Measurements from ENCODE around the gene FAM135A. TPM values are rescaled to one million over a fixed set of nuclear protein-coding genes. Genes with fewer than 3 reads are reported as not detected.
A peak's percentile ranks its signal among the peaks of the same experiment; 100 is the strongest.

Gene FAM135A
- total RNA-seq, 1 donor from 2014 or later = 61.6 TPM

DNA sequence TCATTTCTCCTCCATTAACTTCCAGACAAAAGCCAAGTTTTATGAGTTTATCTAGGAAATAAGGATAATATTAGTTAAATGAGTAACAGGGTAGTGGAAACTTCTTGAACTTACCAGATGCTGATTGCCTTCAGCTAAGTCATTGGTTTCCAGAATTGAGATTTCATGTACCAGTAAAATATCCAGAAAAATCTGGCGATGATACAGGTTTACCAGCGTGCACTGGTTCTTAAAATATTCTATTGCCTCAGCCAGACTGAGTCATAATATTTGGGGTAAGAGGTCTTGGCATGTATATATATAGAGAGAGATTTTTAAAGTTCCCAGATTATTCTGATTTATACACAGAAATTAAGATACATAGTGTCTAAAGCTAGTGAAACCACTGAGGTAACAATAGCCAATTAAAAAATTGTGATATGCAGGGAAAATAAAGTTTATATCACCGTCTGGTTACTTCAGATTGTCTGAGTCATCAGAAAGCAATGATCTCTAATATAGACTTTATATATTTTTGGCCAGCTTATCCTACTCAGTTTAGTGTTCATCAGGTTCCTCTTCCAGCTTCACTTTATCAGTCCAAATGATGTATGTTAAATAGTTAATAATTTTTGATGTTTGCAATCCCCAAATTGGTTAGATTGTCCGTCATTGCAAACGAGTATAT is 113.9 kb downstream of the FAM135A start:
- DNase-seq (ENCODE audit: low read depth) = no peak
- TF ChIP-seq, protein P1, sequence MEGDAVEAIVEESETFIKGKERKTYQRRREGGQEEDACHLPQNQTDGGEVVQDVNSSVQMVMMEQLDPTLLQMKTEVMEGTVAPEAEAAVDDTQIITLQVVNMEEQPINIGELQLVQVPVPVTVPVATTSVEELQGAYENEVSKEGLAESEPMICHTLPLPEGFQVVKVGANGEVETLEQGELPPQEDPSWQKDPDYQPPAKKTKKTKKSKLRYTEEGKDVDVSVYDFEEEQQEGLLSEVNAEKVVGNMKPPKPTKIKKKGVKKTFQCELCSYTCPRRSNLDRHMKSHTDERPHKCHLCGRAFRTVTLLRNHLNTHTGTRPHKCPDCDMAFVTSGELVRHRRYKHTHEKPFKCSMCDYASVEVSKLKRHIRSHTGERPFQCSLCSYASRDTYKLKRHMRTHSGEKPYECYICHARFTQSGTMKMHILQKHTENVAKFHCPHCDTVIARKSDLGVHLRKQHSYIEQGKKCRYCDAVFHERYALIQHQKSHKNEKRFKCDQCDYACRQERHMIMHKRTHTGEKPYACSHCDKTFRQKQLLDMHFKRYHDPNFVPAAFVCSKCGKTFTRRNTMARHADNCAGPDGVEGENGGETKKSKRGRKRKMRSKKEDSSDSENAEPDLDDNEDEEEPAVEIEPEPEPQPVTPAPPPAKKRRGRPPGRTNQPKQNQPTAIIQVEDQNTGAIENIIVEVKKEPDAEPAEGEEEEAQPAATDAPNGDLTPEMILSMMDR (IDR thresholded peaks at IDR 0.05; ENCODE audit: insufficient read depth, low read length, severe bottlenecking) = no peak
- no peak overlapping the region for H3K4me3 ChIP-seq (ENCODE audit: low read depth, low read length)
- no peak for FAIRE-seq
- peaks cover 2% of the 10 kb centered on the region for H3K36me3 ChIP-seq (ENCODE audit: control insufficient read depth, insufficient read depth, low read length)
- no peaks in the 10 kb centered on the region for H3K27me3 ChIP-seq (ENCODE audit: control insufficient read depth, insufficient read depth, low read length)

DNA sequence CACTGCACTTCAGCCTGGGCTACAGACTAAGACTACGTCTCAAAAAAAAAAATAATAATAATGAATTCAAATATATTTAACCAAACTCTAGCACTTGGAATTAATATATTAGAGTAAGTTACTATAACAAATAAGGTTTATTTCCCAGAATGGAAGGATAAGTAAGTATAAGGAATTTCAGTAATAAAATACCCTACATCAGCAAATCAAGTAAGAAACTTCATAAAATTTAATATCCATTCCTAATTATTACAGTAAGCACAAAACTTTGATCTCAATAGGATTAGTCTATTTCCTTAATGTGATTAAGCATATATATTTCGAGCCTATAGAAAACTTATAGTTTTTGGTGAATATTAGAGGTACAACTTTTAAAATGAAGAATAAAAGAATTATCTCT is 116.7 kb downstream of the FAM135A start:
- FAIRE-seq (no peak), DNase-seq (ENCODE audit: low read depth) (no peak)
- Histone ChIP-seq H3K27me3 (ENCODE audit: control insufficient read depth, insufficient read depth, low read length) (no peaks in the 10 kb centered on the region), H3K36me3 (ENCODE audit: control insufficient read depth, insufficient read depth, low read length) (peaks cover 2% of the 10 kb centered on the region), H3K4me3 (ENCODE audit: low read depth, low read length) (no peak overlapping the region)
- TF ChIP-seq, protein P1 (IDR thresholded peaks at IDR 0.05; ENCODE audit: insufficient read depth, low read length, severe bottlenecking) = no peak

DNA sequence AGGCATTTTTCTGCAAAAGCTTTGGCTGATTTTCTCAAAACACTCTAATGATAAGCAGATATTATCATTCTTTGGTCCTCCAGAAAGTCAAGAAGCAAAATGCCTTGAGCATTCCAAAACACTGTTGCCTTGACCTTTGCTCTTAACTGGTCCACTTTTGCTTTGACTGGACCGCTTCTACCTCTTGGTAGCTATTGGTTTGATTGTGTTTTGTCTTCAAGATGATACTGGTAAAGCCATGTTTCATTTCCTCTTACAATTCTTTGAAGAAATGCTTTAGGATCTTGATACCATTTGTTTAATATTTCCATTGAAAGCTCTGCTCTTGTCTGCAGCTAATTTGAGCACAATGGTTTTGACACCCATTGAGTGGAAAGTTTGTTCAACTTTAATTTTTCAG is 117.8 kb downstream of the FAM135A start:
- no peak for FAIRE-seq
- no peak overlapping the region for H3K4me3 ChIP-seq (ENCODE audit: low read depth, low read length)
- TF ChIP-seq, protein P1 (IDR thresholded peaks at IDR 0.05; ENCODE audit: insufficient read depth, low read length, severe bottlenecking) = no peak

DNA sequence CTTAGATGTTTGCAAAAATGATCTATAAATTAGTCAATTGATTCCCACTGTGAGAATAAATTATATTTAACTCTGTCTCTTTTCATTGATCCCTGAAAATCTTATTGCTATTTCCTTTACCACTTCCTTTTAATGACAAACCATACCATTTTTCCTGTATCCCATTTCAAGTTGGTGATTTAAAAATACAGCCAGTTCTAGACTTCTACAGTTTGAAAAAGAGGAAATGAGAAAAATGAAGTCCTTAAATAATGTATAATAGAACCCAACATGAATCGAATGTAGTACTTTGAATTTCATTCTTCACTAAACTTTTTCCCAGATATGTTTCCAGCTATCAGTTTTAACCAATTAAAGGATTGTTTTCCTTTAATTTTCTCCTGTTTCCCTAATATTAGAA is 124.0 kb downstream of the FAM135A start:
- TF ChIP-seq, protein P1 (IDR thresholded peaks at IDR 0.05; ENCODE audit: insufficient read depth, low read length, severe bottlenecking) = no peak
- H3K36me3 ChIP-seq (ENCODE audit: control insufficient read depth, insufficient read depth, low read length) = peaks cover 6% of the 10 kb centered on the region
- no peak for FAIRE-seq
- H3K4me3 ChIP-seq (ENCODE audit: low read depth, low read length) = no peak overlapping the region
- no peaks in the 10 kb centered on the region for H3K27me3 ChIP-seq (ENCODE audit: control insufficient read depth, insufficient read depth, low read length)
- no peak for DNase-seq (ENCODE audit: low read depth)

More for the DNA sequence above, 117.8 kb downstream of the FAM135A start:
- Histone ChIP-seq H3K36me3 (ENCODE audit: control insufficient read depth, insufficient read depth, low read length) (peaks cover 2% of the 10 kb centered on the region), H3K27me3 (ENCODE audit: control insufficient read depth, insufficient read depth, low read length) (no peaks in the 10 kb centered on the region)
- DNase-seq (ENCODE audit: low read depth) = no peak

DNA sequence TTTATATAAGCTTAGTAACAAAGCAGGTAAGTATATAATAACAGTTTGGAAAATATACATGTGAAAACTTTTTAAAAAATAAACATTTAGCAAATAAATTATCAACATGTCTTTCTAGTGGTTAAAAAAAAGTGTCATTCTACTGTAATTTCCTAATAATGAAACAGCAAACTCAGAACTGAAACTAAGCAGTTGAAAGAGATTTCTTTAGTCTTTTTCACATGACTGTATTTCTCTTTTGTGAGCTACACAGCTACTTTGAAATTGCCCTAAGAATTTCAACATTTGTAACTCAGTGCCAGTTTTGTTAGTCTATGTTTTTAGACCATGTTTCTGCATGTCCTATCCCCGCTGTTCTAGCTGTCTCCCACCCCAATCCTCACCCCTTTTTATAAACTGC is 125.1 kb downstream of the FAM135A start:
- DNase-seq (ENCODE audit: low read depth) (no peak), FAIRE-seq (no peak)
- TF ChIP-seq, protein P1 (IDR thresholded peaks at IDR 0.05; ENCODE audit: insufficient read depth, low read length, severe bottlenecking) = no peak
- Histone ChIP-seq H3K4me3 (ENCODE audit: low read depth, low read length) (no peak overlapping the region), H3K36me3 (ENCODE audit: control insufficient read depth, insufficient read depth, low read length) (peaks cover 6% of the 10 kb centered on the region), H3K27me3 (ENCODE audit: control insufficient read depth, insufficient read depth, low read length) (no peaks in the 10 kb centered on the region)

DNA sequence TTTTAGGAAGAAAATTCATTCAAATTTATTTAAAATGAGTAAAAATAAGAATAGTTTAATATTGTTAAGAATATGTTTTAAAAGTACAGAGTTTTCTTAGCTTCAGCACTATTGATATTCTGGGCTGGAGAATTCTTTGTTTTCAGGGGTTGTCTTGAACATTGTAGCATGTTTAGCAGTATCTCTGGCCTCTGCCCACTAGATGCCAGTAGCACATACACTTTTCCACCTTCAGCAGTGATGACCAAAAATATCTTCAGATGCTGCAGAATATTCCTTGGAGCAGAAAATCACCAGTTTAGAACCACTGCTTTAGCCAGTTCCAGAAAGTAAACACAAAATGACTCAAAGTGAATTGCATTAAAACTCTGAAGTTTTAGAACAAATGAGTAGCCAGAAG is 134.0 kb downstream of the FAM135A start:
- Histone ChIP-seq H3K36me3 (ENCODE audit: control insufficient read depth, insufficient read depth, low read length) (no peaks in the 10 kb centered on the region), H3K4me3 (ENCODE audit: low read depth, low read length) (no peak overlapping the region), H3K27me3 (ENCODE audit: control insufficient read depth, insufficient read depth, low read length) (no peaks in the 10 kb centered on the region)
- FAIRE-seq (no peak), DNase-seq (ENCODE audit: low read depth) (peak; percentile 11)
- TF ChIP-seq, protein P1 (IDR thresholded peaks at IDR 0.05; ENCODE audit: insufficient read depth, low read length, severe bottlenecking) = peak; percentile 13

Data from bronchial epithelial cell (primary cell).